CD14-positive monocyte (primary cell): ENCODE data around the gene NINL. TPM values are rescaled to one million over a fixed set of nuclear protein-coding genes. Genes with fewer than 3 reads are reported as not detected.

ENCODE experiments used
- DNase-seq, 3 donors: peaks; one replicate each; pipeline ENCODE4 v3.0.0-alpha.2; 2011 to 2022
- H2AFZ ChIP-seq: 2 replicates; pipeline ENCODE4 v1.6.0; 2012; ENCODE audit warnings: mild to moderate bottlenecking, low read depth, low read length, inconsistent platforms; ENCODE audit not compliant: insufficient read depth, poor library complexity, severe bottlenecking
- H3K27ac ChIP-seq, 2 donors: 1 replicate in 1 of 2; 2 replicates in 1 of 2; pipeline ENCODE4 v1.5.1; 2012 to 2013; ENCODE audit warnings: low read length in 2 of 2, control low read depth in 1 of 2, inconsistent platforms in 1 of 2, low read depth in 1 of 2, mild to moderate bottlenecking in 1 of 2
- H3K27me3 ChIP-seq, 2 donors: one replicate each; pipeline versions ENCODE4 v1.6.0 to v1.6.1; 2011 to 2013; ENCODE audit warnings: low read length in 2 of 2; ENCODE audit not compliant: control insufficient read depth in 2 of 2, insufficient read depth in 2 of 2
- H3K36me3 ChIP-seq, 2 donors: replicated peaks in 1 of 2; 1 replicate in 1 of 2; 2 replicates in 1 of 2; pipeline versions ENCODE4 v1.5.1 to v1.6.1; 2012 to 2013; ENCODE audit warnings: low read length in 2 of 2, control low read depth in 1 of 2, inconsistent platforms in 1 of 2, mild to moderate bottlenecking in 1 of 2; ENCODE audit not compliant: insufficient read depth in 2 of 2, control insufficient read depth in 1 of 2
- H3K4me1 ChIP-seq, 2 donors: 1 replicate in 1 of 2; 2 replicates in 1 of 2; pipeline versions ENCODE4 v1.5.1 to v1.6.1; 2012 to 2013; ENCODE audit warnings: low read length in 2 of 2, control low read depth in 1 of 2, inconsistent platforms in 1 of 2, mild to moderate bottlenecking in 1 of 2, moderate library complexity in 1 of 2; ENCODE audit not compliant: insufficient read depth in 2 of 2, control insufficient read depth in 1 of 2
- H3K4me2 ChIP-seq: replicated peaks from 2 replicates; pipeline ENCODE3; 2012; ENCODE audit warnings: low read length, moderate library complexity, mild to moderate bottlenecking; ENCODE audit not compliant: poor library complexity, severe bottlenecking; ENCODE audit errors: extremely low read depth
- H3K4me3 ChIP-seq, 3 experiments: fragments of 200-600 bp in 1 of 3; sonication (generic) in 1 of 3; replicated peaks in 1 of 3; 1 replicate in 2 of 3; 2 replicates in 1 of 3; pipeline ENCODE4 v1.5.1; 2011 to 2013; ENCODE audit warnings: low read length in 3 of 3, mild to moderate bottlenecking in 3 of 3, control low read depth in 2 of 3, low read depth in 2 of 3, inconsistent platforms in 1 of 3, moderate library complexity in 1 of 3
- H3K79me2 ChIP-seq: 2 replicates; pipeline ENCODE4 v1.6.0; 2012; ENCODE audit warnings: mild to moderate bottlenecking, control low read depth, inconsistent platforms, low read length, moderate library complexity; ENCODE audit not compliant: insufficient read depth
- H3K9ac ChIP-seq: 2 replicates; pipeline ENCODE4 v1.6.0; 2017; ENCODE audit warnings: low read length, mild to moderate bottlenecking; ENCODE audit not compliant: insufficient read depth, poor library complexity, severe bottlenecking
- H3K9me3 ChIP-seq, 2 donors: replicated peaks in 1 of 2; 1 replicate in 1 of 2; 2 replicates in 1 of 2; pipeline versions ENCODE4 v1.5.1 to v1.6.1; 2012 to 2013; ENCODE audit warnings: low read length in 2 of 2, control low read depth in 1 of 2; ENCODE audit not compliant: control insufficient read depth in 1 of 2, insufficient read depth in 1 of 2
- H4K20me1 ChIP-seq: 2 replicates; pipeline ENCODE4 v1.6.0; 2012; ENCODE audit warnings: mild to moderate bottlenecking, low read length, control low read depth, moderate library complexity; ENCODE audit not compliant: insufficient read depth
- H3K27ac Mint-ChIP-seq, 7 donors: one replicate each; pipeline ENCODE4 v1.8.0; 2020; ENCODE audit warnings: mild to moderate bottlenecking in 7 of 7, mixed read lengths in 7 of 7, moderate library complexity in 6 of 7, inconsistent platforms in 2 of 7
- H3K27me3 Mint-ChIP-seq, 3 donors: one replicate each; pipeline ENCODE4 v1.8.0; 2021 to 2022; ENCODE audit warnings: low read depth in 3 of 3, mild to moderate bottlenecking in 3 of 3, mixed read lengths in 3 of 3, moderate library complexity in 3 of 3, inconsistent platforms in 1 of 3
- H3K36me3 Mint-ChIP-seq, 2 donors: one replicate each; pipeline ENCODE4 v1.8.0; 2020; ENCODE audit warnings: mixed read lengths in 2 of 2, inconsistent platforms in 1 of 2, mild to moderate bottlenecking in 1 of 2
- H3K4me1 Mint-ChIP-seq: one replicate; pipeline ENCODE4 v1.8.0; 2020; ENCODE audit warnings: mild to moderate bottlenecking, mixed read lengths
- H3K4me3 Mint-ChIP-seq, 2 donors: one replicate each; pipeline ENCODE4 v1.8.0; 2020; ENCODE audit warnings: mild to moderate bottlenecking in 2 of 2, mixed read lengths in 2 of 2, moderate library complexity in 1 of 2
- H3K9me3 Mint-ChIP-seq, 7 donors: one replicate each; pipeline ENCODE4 v1.8.0; 2020 to 2022; ENCODE audit warnings: mixed read lengths in 7 of 7, mild to moderate bottlenecking in 6 of 7, moderate library complexity in 6 of 7, inconsistent platforms in 2 of 7
- CTCF ChIP-seq: fragments of 200-600 bp; IDR thresholded peaks from one replicate; pipeline ENCODE4 v1.8.0; 2022; ENCODE audit warnings: antibody characterized with exemption, mild to moderate bottlenecking
- WGBS: methylation state at CpG from one replicate; pipeline ENCODE4 v1.1.5; 2013; ENCODE audit warnings: missing lambda C conversion rate; ENCODE audit not compliant: insufficient coverage; 5-methylcytosine and 5-hydroxymethylcytosine counted together
- intact Hi-C, 2 donors: fragments of 100-400 bp; cut with micrococcal nuclease; formaldehyde crosslinking; loops; one replicate each; pipeline versions ENCODE4 v1.15.0 to v1.15.1; 2023
- polyA plus RNA-seq, 3 donors: library from polyadenylated mRNA; depleted of rRNA in 1 of 3; unstranded in 2 of 3; stranded (reverse) in 1 of 3; fragments of 300-500 nt in 2 of 3; fragments of >200 nt in 1 of 3; fragmentation: Illumina TruSeq in 2 of 3; gene quantifications; 1 replicate in 2 of 3; 2 replicates in 1 of 3; pipeline ENCODE4 v1.2.3, GENCODE V29; 2012 to 2021

The NINL gene
- polyA plus RNA-seq, 3 donors: 0.08 to 0.15 TPM; not detected in 1

GRCh38 chr20:25608774-25609173 is 23.4 kb upstream of the NINL start:
- no peaks in the 10 kb centered on the region for H3K79me2 ChIP-seq
- H3K9me3 ChIP-seq: no peaks in the 10 kb centered on the region
- peaks cover 0 to 3% of the 10 kb centered on the region in 2 donors for H3K36me3 ChIP-seq
- no peak overlapping the region for H3K27ac Mint-ChIP-seq
- H3K36me3 Mint-ChIP-seq: peaks cover 7 to 9% of the 10 kb centered on the region in 2 donors
- H3K4me1 Mint-ChIP-seq: no peaks in the 10 kb centered on the region
- H3K4me2 ChIP-seq: no peak overlapping the region
- H3K27me3 Mint-ChIP-seq: peaks cover 0 to 3% (median 2%) of the 10 kb centered on the region in 3 donors
- H2AFZ ChIP-seq: no peak overlapping the region
- no peak overlapping the region for H3K27ac ChIP-seq
- no peak overlapping the region for H3K4me3 ChIP-seq
- no peak overlapping the region for H3K4me3 Mint-ChIP-seq
- H3K4me1 ChIP-seq: no peaks in the 10 kb centered on the region
- intact Hi-C loops: no loop called here
- H3K27me3 ChIP-seq: no peaks in the 10 kb centered on the region
- no peak for TF ChIP-seq CTCF
- no peak overlapping the region for H3K9ac ChIP-seq
- H3K9me3 Mint-ChIP-seq: no peaks in the 10 kb centered on the region
- WGBS: no CpG with 5 or more reads among the region's 3 CpGs
- no peaks in the 10 kb centered on the region for H4K20me1 ChIP-seq
- no peak for DNase-seq

GRCh38 chr20:25606094-25606695 is 20.9 kb upstream of the NINL start:
- no peaks in the 10 kb centered on the region for H3K27me3 ChIP-seq
- intact Hi-C loops: no loop called here

More at GRCh38 chr20:25606094-25606695, 20.9 kb upstream of the NINL start:
- Histone ChIP-seq H3K27ac (no peak overlapping the region), H3K4me1 (no peaks in the 10 kb centered on the region), H3K79me2 (no peaks in the 10 kb centered on the region), H3K36me3 (no peaks in the 10 kb centered on the region), H3K9ac (no peak overlapping the region), H3K4me3 (no peak overlapping the region), H3K9me3 (peaks cover 0 to 3% of the 10 kb centered on the region in 2 donors), H4K20me1 (no peaks in the 10 kb centered on the region), H3K4me2 (no peak overlapping the region), H2AFZ (no peak overlapping the region)
- Mint-ChIP-seq H3K27me3 (peaks cover 0 to 3% (median 3%) of the 10 kb centered on the region in 3 donors), H3K27ac (no peak overlapping the region), H3K4me1 (no peaks in the 10 kb centered on the region), H3K9me3 (peaks cover 0 to 12% (median 8%) of the 10 kb centered on the region in 7 donors), H3K4me3 (no peak overlapping the region), H3K36me3 (no peaks in the 10 kb centered on the region)
- no peak for TF ChIP-seq CTCF
- DNase-seq: no peak
- no CpG with 5 or more reads among the region's 1 CpG for WGBS
